HCT116 (cell line): ENCODE measurements around the gene SGTB.

Experiments used
- EZH2phosphoT487 ChIP-seq: fragments of 200-600 bp; IDR thresholded peaks from 2 replicates; pipeline ENCODE4 v1.6.1; 2018; ENCODE audit warnings: antibody characterized with exemption, borderline replicate concordance
- JUND ChIP-seq: IDR thresholded peaks from 2 replicates; pipeline ENCODE4 v1.6.1; 2012
- POLR2A ChIP-seq: IDR thresholded peaks from 2 replicates; pipeline ENCODE4 v1.7.0; 2011; ENCODE audit warnings: borderline replicate concordance; ENCODE audit not compliant: insufficient read depth, insufficient read length; ENCODE audit errors: extremely low read depth
- POLR2AphosphoS5 ChIP-seq: IDR thresholded peaks from 2 replicates; pipeline ENCODE4 v1.6.1; 2011; ENCODE audit warnings: mild to moderate bottlenecking, low read depth, low read length, moderate library complexity
- SRF ChIP-seq: IDR thresholded peaks from 2 replicates; pipeline ENCODE4 v1.6.1; 2012; ENCODE audit warnings: low read depth
- YY1 ChIP-seq: IDR thresholded peaks from 2 replicates; pipeline ENCODE4 v1.6.1; 2011; ENCODE audit warnings: low read length, low read depth, moderate library complexity, mild to moderate bottlenecking; ENCODE audit not compliant: insufficient replicate concordance; ENCODE audit errors: extremely low read depth
- ZNF274 ChIP-seq: fragments of 200-500 bp; sonication (Bioruptor generic); IDR thresholded peaks from 2 replicates; pipeline ENCODE4 v1.6.1; 2014; ENCODE audit warnings: mild to moderate bottlenecking, low read depth, low read length, inconsistent platforms
- TF ChIP-seq, protein P1 (sequence below), 3 experiments: fragments of 200-600 bp in 1 of 3; sonication (generic) in 1 of 3; IDR thresholded peaks in 2 of 3; conservative IDR thresholded peaks in 1 of 3; 2 replicates each; pipeline ENCODE4 v1.5.1; 2012 to 2017; ENCODE audit warnings: low read depth in 2 of 3, low read length in 2 of 3, antibody characterized with exemption in 1 of 3, borderline replicate concordance in 1 of 3, control low read depth in 1 of 3, mild to moderate bottlenecking in 1 of 3, mixed read lengths in 1 of 3, mixed run types in 1 of 3, moderate library complexity in 1 of 3; ENCODE audit not compliant: insufficient read depth in 1 of 3
- TF ChIP-seq, protein P2 (sequence below): IDR thresholded peaks from 2 replicates; pipeline ENCODE4 v1.6.1; 2012; ENCODE audit warnings: low read depth
- TF ChIP-seq, protein P3 (sequence below): IDR thresholded peaks from 2 replicates; pipeline ENCODE4 v1.6.1; 2012

DNA sequence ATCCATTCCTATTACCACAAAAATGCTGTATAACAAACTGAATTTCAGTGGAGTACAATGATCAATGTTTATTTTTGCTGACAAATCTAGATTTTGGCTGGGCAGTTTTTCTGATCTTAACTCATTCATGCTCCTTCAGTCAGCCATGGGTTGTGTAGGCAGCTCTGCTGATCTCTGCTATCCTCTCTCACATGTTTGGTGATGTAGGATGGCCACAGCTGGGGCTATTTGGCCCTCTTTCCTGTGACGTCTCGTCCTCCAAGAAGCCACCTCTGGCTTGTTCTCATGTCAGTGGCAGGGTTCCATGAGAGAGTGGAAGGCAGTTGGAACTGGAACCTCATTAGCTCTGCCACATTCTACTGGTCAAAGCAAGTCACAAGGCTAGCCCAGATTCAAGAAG, 9.0 kb upstream of the SGTB start:
- TF ChIP-seq, protein P1, sequence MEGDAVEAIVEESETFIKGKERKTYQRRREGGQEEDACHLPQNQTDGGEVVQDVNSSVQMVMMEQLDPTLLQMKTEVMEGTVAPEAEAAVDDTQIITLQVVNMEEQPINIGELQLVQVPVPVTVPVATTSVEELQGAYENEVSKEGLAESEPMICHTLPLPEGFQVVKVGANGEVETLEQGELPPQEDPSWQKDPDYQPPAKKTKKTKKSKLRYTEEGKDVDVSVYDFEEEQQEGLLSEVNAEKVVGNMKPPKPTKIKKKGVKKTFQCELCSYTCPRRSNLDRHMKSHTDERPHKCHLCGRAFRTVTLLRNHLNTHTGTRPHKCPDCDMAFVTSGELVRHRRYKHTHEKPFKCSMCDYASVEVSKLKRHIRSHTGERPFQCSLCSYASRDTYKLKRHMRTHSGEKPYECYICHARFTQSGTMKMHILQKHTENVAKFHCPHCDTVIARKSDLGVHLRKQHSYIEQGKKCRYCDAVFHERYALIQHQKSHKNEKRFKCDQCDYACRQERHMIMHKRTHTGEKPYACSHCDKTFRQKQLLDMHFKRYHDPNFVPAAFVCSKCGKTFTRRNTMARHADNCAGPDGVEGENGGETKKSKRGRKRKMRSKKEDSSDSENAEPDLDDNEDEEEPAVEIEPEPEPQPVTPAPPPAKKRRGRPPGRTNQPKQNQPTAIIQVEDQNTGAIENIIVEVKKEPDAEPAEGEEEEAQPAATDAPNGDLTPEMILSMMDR (IDR thresholded peaks at IDR 0.05 in 2 of 3, conservative IDR thresholded peaks at IDR 0.05 in 1 of 3; ENCODE audit: borderline replicate concordance in 1 of 3, insufficient read depth in 1 of 3, low read depth in 2 of 3, low read length in 2 of 3), result no peak
- TF ChIP-seq POLR2A (no peak), ZNF274 (no peak), EZH2phosphoT487 (no peak), YY1 (no peak), JUND (no peak), SRF (no peak), POLR2AphosphoS5 (no peak)
- TF ChIP-seq, protein P2, sequence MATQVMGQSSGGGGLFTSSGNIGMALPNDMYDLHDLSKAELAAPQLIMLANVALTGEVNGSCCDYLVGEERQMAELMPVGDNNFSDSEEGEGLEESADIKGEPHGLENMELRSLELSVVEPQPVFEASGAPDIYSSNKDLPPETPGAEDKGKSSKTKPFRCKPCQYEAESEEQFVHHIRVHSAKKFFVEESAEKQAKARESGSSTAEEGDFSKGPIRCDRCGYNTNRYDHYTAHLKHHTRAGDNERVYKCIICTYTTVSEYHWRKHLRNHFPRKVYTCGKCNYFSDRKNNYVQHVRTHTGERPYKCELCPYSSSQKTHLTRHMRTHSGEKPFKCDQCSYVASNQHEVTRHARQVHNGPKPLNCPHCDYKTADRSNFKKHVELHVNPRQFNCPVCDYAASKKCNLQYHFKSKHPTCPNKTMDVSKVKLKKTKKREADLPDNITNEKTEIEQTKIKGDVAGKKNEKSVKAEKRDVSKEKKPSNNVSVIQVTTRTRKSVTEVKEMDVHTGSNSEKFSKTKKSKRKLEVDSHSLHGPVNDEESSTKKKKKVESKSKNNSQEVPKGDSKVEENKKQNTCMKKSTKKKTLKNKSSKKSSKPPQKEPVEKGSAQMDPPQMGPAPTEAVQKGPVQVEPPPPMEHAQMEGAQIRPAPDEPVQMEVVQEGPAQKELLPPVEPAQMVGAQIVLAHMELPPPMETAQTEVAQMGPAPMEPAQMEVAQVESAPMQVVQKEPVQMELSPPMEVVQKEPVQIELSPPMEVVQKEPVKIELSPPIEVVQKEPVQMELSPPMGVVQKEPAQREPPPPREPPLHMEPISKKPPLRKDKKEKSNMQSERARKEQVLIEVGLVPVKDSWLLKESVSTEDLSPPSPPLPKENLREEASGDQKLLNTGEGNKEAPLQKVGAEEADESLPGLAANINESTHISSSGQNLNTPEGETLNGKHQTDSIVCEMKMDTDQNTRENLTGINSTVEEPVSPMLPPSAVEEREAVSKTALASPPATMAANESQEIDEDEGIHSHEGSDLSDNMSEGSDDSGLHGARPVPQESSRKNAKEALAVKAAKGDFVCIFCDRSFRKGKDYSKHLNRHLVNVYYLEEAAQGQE, result no peak
- TF ChIP-seq, protein P3, sequence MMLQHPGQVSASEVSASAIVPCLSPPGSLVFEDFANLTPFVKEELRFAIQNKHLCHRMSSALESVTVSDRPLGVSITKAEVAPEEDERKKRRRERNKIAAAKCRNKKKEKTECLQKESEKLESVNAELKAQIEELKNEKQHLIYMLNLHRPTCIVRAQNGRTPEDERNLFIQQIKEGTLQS, result no peak
